ENCODE data around the gene MRPL49.

Gene MRPL49

DNA sequence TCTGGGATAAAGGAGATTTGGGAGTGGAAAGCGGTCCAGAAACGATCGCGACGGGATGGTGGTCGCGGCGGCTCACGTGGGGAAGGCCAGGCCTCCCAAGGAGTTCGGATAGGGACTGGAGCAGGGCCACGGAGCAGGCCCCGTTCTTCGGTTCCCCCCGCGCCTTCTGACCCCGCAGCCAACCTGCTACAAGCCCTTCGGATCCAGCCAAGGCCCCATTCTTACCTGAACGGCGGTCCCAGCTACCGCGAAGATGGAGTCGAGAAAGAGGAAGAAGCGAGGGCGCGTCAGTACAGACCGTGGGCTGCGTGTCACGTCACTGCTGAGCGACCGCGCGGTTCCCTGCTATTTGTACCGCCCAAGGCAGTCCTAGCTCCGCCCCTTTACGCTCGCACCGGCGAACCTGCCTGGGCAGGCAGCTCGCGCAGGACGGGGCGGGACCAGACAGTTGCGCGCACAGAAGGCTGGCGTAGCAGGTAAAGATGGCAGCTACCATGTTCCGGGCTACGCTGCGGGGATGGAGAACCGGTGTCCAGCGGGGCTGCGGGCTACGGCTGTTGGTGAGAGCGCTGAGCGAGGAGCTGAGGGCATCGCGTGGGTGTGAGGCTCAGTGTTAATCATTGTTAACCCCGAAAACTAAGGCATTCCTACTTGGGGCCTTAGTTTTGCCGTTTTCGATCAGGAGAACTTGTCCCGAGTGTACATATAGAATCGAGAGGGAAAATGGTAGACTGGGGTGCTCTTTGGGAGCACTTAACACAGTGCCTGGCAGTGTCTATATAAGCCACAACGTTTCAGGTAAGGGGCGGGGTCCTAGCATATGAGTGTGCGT lies at the start of gene MRPL49, which contains the start of gene FAU:
MRPL49 (plus strand) TSS at position 457 of the 832 bp plus-strand sequence; CDS start at position 483, 26 bp downstream.
FAU (minus strand) TSS at position 270 of the 832 bp plus-strand sequence. CDS start 321 bp downstream, outside the sequence.
- DNase-seq = peak; percentile 100

DNA sequence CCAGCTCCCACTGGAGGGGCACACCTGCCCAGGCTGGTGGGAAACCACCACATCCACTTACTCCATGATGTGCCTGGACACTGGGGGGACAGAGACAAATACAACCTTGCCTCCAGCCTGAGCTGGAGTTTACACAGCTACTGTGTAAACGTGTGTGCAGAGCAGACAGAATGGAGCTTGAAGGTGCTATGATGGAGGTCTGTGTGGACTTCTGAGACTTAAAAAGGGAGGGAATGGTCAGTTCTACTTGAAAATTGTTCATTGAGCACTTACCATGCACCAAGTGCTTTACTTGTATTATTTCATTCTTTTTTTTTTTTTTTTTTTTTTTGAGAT lies 49.5 kb upstream of the MRPL49 start:
- no peak for DNase-seq

DNA sequence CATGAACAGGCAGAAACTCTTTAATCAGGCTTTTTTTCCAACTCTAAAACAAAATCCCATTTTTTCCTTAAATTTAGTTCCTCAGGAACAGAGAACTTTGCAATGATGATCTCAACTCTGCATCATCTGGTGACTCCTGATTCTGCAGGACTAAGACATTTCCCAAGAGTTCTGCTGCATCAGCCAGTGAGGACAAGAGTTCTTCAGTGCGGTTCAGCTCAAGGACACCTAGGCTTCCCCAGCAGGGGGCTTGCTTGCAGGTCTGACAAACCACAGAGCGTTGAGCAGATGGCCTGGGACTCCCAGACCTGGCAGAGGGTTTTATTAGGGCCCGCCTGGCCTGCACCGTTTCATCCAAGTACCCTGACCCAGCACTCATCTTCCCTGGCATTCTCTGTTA lies 44.7 kb upstream of the MRPL49 start:
- DNase-seq = no peak

DNA sequence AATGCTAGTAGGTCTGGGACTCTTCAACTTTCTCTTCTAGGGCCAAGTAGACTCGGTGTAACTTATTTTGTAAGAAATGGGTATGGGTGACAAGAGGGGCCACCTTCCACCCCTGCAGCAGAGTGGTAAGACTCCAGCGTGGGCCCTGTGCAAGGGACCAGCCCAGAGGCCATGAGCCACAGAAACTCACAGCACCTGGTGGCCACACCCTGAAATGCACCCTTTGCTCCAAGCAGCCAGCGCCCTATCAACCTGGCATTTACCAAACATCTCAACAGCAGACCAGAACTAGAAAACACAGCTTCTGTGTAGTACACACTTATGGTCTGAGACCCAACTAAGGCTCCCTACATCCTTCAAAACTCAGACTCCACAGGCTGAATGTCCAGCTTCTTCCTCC lies 44.0 kb upstream of the MRPL49 start:
- peak; percentile 80 for DNase-seq

DNA sequence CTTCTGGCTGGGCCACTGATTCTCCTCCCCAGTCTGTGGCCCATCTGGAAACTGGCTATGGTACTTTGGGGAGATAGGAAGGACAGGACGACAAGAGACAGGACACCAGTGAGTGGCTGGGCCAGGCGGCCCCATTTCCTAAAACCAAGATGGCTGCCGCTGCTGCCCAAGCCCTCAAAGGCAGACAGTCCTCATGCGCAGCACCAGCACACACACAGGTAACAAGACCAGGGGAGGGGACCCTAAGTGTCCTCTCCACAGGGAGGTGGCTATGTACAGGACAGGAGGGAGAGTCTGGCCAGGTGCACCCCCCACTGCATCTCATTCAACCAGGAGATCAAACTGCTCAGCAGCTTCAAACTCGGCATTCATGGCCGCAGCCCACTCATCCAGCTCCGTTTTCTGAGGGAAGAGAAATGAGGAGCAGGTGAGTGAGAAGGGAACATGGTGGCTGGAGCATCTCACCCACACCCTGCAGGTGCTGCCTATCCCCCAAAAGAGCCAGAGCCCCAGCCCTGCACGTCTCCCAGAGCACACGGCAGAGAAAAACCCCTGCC lies 43.3 kb upstream of the MRPL49 start:
- no peak for DNase-seq

DNA sequence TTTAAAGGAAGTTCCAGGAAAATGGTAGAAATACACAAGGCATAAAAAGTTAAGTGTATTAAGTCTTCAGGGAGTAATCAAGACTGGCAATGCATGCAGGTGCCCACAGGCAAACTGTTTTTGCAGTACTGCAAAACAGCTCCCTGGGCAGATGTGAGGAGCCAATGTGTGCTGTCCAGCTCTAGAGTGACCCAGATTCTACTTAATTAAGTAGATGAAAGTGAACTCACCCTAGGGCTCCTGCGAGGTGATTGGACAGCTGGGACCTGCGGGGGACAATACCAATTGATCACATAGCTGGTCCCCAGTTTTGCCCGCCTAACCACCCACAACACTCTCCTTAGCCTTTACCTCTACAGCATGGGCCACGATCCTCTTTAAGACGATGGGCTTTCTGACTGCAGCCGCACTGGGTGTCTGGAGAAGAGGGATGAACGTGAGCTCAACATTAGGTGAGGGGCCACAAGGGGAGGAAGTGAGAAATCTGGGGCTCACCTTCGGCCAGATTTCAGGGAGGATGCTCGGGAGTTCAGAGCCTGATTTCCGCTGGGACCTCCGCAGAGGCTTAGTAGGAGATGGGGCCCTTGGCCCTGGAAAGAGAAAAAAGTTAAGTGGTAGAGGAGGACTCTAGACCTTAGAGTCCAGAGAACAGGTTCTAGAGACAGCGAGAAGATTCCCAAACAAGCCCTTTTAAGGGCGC lies 38.8 kb upstream of the MRPL49 start:
- DNase-seq = no peak

DNA sequence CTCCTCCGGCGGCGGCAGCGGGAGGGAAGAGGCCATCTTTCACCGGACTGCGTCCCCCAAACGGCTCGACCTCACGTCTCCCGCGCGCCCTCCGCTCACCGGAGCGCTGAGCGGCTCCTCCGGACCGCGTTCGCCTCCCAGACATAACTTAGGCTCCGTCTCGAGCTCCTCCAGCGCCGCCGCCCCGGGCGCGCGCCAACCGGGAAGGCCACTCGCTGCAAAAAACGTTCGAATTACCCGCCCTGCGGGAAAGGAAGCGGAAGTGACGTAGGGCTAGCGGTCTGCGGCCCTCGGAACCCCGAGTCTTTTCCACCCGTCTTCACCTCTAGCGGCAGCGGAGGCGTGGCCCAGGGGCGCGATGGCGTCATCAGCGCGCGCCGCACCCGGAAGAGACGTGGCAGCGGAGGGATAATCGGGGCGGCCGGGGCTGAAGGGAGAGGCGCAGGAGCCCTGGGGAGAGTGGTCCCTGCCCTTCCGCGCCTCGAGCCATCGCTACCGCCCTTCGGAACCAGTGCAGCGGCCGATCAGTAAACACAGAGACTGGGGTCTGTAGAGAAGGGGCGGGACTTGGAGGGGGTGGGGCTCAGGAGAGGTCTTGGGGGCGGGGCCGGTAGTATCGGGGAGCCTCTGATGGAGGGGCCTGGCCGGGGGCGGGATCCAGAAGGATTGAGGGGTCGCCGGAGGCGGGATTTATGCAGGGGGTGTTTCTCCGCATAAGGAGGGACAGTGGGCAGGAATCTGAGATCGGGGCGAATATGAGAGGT lies 38.1 kb upstream of the MRPL49 start, which contains the start of the genes CDCA5 and ZFPL1:
CDCA5 (minus strand) TSS at position 207 of the 764 bp plus-strand sequence; CDS start at position 145, 62 bp downstream.
ZFPL1 (plus strand) TSS at position 389 of the 764 bp plus-strand sequence. CDS start 477 bp downstream, outside the sequence.
- peak; percentile 95 for DNase-seq

DNA sequence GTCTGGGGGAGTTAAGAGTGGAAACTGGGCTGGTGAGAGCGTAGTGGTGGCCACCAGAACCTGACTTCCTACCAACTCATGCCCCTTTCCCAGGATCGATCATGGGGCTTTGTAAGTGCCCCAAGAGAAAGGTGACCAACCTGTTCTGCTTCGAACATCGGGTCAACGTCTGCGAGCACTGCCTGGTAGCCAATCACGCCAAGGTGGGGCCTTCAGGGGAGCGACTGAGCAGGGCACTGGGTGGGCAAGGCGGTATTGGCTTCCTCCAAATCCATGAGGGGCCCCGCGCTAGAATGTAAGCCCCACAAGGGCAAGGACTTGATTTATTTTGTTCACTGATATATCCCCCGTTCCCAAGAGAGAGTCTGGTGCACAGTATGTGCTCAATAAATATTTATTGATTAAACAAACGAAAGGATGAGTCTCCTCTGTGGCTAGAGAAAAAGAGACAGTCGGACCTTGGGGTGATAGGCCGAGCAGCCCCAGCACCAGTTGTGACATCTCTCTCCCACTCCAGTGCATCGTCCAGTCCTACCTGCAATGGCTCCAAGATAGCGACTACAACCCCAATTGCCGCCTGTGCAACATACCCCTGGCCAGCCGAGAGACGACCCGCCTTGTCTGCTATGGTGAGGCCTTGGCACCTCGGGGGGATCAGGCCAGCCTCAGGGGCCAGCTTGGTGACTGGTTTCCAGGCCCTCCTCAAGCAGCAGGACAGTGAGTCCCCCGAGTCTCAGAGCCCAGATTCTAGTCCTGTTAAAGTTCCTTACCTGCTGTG lies 37.3 kb upstream of the MRPL49 start:
- no peak for DNase-seq

DNA sequence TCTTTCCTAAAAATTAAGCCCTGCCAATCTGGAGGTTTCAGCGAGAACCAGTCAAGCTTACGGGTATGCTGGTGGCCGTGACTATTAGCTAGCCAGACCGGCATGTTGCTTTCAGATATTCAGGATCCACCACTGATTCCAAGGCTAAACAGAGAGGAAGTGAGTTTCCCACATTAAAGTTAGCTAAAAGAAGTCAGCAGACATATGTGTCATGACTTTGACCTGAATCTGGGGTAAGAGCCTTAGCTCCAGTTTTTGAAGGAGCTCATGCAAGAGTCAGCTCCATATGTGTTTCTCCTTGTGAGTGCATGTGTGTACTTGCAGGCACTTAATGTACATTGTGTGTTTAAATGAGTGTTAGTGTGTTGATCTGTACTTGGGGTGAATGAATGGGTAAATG lies 36.7 kb upstream of the MRPL49 start:
- DNase-seq = no peak

DNA sequence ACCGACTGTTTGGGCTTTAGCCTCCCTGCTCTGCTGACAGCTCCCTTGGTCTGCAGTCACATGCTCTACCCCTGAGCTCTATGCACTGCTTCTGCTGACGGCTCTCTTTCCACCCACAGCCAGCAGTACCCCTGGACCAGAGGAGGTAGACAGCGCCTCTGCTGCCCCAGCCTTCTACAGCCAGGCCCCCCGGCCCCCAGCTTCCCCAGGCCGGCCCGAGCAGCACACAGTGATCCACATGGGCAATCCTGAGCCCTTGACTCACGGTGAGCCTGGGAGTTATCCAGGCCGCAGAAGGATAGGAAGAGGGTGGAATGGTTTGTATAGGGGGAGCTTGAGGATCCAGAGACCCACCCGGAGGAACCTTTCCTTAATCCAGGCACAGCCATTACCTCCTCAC lies 35.3 kb upstream of the MRPL49 start:
- no peak for DNase-seq

DNA sequence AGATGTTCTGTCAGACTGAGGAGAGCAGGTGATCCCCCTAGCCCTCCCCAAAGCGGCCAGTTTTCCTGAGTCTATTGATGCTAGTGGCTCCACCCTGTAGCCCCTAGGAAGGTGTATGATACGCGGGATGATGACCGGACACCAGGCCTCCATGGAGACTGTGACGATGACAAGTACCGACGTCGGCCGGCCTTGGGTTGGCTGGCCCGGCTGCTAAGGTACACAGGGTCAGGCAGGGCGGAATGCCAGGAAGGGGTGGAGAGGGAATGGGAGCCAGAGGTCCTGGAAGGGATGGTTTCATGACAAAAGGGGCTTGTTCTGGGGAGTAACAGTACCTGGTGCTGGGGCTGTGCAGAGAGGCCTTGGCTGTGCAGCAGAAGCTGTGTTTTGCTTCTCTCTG lies 34.9 kb upstream of the MRPL49 start:
- DNase-seq = no peak

DNA sequence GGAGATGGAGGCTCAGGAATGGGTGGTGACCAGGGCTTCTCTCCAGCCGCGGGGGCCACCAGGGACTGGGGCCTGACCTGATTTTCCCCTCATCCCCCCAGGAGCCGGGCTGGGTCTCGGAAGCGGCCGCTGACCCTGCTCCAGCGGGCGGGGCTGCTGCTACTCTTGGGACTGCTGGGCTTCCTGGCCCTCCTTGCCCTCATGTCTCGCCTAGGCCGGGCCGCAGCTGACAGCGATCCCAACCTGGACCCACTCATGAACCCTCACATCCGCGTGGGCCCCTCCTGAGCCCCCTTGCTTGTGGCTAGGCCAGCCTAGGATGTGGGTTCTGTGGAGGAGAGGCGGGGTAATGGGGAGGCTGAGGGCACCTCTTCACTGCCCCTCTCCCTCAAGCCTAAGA lies 34.3 kb upstream of the MRPL49 start:
- no peak for DNase-seq

DNA sequence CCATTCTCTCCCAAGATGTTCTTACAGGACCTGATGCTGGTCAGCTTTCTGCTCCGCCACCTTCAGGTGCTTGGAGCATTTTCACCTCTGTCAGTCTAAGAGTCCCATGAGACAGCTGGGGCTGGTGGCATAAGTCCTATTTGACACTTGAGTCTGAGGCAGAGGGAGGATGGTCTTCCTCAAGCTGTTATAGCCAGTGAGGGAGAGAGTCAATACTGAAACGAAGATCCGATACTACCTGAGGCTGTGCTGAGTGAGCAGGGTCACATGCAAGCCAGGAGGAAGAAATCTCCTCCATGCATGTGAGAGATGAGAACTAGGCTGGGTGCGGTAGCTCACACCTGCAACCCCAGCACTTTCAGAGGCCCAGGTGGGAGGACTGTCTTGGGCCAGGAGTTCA lies 32.5 kb upstream of the MRPL49 start:
- no peak for DNase-seq

DNA sequence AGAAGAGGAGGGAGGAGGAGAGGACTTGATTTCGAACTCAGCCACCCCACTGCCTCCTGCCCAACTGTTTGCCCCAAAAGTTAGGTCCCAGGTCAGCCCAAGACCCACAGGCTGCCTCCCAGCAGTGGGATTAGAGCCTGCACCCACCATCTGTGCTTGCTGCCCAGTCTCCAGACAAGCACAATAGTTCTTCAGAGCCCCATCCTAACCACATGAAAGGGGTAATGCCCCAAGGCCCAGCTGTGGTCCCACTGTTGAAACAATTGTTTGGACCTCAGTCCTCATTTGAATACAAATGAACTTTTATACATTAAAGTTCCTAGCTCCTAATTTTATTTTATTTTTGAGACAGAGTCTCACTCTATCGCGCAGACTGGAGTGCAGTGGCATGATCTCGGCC lies 31.5 kb upstream of the MRPL49 start:
- DNase-seq = no peak

DNA sequence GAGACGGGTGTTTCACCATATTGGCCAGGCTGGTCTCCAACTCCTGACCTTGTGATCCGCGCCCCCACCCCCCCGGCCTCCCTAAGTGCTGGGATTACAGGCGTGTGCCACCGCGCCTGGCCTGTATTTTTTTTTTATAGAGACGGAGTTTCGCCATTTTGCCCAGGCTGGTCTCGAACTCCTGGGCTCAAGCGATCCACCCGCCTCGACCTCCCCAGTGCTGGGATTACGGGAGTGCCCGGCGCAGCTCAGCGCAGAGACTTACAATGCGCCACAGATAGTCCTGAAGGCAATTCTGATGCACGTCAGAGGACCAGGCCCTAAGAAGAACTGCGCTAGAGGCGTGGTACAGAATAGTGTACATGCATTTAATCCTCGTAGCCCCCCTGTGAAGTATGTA lies 26.7 kb upstream of the MRPL49 start:
- no peak for DNase-seq

DNA sequence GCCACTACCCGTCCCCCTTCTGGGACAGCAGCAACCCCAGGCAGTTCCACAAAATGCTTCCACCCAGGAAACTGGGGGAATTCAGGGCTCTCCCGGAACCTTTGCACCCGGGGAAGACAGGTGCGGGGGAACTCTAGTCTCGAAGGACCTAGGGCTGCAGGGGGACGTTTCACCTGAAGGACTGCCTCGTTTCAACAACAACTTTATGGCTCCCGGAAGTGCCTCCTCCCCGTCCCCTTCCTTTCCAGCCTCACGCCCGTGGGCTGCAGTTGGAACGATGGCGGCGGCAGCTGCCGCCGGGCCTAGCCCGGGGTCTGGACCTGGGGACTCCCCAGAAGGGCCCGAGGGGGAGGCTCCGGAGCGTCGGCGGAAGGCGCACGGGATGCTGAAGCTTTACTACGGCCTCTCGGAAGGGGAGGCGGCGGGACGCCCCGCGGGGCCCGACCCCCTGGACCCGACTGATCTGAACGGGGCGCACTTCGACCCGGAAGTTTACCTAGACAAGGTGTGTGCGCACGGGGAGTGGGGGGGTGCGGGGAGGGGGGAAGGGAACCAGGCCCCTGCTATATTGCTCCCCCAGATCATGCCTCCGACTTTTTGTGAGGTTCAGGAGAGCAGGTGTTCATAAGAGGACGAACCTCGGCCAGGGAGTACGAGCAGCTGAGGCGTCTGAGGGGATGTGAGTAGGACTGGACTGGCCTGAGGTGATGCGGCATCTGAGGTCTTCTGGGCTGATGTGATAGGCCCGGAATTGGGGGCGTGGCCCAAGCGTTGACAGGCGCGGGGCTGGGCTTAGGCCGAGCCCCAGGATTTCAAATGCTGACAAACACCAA lies 25.9 kb upstream of the MRPL49 start, which contains the start of gene VPS51:
VPS51 (plus strand) TSS at position 241 of the 833 bp plus-strand sequence; CDS start at position 278, 37 bp downstream.
- DNase-seq = peak; percentile 87

DNA sequence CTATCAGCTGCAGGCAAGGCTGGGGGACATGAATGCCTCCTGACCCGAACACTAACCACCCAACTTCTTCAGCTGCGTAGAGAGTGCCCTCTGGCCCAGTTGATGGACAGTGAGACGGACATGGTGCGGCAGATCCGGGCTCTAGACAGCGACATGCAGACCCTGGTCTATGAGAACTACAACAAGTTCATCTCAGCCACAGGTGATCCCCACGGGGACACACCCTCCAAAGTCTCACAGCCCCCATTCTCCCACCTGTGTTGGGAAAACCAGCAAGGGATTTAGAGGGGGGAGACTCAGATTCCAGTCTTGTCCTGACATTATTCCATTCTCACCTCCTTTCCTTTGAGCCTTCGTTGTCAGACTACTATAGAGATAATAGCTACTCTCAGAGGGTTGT lies 25.2 kb upstream of the MRPL49 start:
- DNase-seq = no peak

DNA sequence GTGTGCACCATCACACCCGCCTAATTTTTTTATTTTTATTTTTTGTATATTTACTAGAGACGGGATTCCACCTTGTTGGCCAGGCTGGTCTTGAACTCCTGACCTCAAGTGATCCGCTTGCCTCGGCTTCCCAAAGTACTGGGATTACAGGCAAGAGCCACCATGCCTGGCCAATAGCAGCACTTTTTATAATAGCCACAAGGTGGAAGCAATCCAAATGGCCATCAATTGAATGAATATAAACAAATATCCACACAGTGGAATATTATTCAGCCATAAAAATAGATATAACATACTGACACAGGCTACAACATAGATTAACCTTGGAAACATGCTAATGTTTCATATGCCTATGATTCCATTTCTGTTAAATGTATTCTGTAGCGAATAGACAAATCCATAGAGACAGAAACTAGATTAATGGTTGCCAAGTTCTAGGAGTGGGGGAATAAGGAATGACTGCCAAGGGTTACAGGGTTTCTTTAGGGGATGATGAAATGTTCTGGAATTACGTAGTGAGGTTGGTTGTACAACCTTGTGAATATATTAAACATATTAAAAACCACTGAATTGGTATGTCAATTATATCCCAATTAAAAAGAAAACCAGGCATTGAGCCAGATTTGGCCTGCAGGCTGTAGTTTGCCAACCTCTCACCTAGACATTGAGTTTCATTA lies 21.3 kb upstream of the MRPL49 start:
- no peak for DNase-seq

DNA sequence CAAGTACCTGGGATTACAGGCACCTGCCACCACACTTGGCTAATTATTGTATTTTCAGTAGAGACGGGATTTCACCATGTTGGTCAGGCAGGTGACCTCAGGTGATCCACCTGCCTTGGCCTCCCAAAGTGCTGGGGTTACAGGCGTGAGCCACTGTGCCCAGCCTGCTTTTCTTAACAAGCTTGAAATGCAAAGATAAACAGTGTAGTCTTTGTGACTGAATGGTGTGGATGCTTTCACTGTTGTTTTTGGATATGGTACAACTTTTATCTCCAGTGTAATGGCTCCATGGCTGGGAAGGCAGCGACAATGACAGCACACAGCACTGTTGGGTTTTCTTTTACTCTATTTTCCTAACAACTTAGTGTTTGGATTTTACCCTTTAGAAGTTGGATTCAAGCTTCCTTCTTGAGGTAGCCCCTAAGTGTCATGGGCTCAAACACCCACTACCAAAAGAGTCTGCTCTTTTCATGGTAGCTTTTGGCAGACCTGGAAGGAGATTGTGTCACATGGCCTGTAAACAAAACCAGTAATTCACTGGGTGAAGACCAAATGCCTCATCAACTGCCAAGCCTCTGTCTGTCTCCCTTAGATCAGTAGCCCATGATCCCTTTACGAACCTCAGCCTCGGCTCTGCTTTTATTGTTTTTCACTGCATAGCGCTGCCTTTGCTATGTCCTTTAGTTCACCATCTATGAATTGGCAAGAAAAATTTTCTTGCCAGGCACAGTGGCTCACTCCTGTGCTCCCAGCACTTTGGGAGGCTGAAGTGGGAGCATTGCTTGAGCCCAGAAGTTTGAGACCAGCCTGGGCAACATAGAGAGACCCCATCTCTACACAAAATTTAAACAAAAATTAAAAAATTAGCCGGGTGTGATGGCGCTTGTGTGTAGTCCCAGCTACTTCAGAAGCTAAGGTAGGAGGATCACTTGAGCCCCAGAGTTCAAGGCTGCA lies 19.7 kb upstream of the MRPL49 start:
- DNase-seq = no peak
